MM.1S (cell line): ENCODE measurements around the gene LRRC71.

Experiments used
- EZH2 ChIP-seq: fragments of 300-600 bp; sonication (generic); optimal IDR thresholded peaks from 2 replicates; pipeline ENCODE3; 2017; ENCODE audit warnings: low read depth, mild to moderate bottlenecking, antibody characterized with exemption, low read length, mixed read lengths
- TF ChIP-seq, protein P1 (sequence below): fragments of 300-600 bp; sonication (generic); IDR thresholded peaks from 2 replicates; pipeline ENCODE4 v1.5.1; 2016; ENCODE audit warnings: antibody characterized with exemption, low read length, mixed read lengths

DNA sequence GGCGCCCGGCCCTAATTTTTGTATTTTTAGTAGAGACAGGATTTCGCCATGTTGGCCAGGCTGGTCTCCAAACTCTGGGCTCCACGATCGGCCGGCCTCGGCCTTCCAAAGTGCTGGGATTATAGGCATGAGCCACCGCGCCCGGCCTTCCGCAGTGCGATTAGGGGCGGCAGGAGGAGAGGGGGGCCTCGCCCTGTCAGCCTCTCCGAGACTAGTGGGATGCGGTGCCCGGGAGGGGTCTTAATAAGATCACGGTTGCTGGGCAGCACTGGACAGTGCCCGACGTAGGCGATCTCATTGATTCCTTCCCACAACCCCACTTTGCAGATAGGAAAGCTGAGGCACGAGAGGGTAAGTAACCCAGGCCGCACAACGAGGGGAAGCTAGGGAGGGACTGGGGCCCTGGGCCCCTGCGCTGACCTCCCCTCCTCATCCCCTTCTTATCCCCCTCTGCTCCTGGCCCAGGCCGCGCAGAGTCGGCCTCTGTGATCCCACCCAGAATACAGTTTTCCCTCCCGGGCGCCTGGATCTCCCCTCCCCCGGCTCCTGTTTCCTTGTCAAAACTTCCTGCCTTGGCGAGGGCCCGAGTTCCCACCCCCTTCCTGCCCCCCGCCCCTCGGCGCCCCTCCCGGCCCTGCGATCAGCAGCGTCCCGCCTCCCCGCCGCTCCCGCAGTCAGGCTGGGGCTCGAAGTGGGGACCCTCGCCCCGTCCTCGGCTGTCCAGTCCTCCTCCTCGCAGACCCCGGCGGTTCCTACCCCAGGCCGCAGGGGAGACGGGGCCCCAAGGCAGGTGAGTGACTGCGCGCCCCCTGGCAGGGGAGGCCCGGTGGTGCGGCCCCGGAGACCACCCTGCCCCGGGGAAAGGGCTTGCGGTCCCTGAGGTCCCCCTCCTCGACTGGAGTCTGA lies 27.1 kb upstream of the LRRC71 start, which contains the start of gene PEAR1:
- TF ChIP-seq, protein P1, sequence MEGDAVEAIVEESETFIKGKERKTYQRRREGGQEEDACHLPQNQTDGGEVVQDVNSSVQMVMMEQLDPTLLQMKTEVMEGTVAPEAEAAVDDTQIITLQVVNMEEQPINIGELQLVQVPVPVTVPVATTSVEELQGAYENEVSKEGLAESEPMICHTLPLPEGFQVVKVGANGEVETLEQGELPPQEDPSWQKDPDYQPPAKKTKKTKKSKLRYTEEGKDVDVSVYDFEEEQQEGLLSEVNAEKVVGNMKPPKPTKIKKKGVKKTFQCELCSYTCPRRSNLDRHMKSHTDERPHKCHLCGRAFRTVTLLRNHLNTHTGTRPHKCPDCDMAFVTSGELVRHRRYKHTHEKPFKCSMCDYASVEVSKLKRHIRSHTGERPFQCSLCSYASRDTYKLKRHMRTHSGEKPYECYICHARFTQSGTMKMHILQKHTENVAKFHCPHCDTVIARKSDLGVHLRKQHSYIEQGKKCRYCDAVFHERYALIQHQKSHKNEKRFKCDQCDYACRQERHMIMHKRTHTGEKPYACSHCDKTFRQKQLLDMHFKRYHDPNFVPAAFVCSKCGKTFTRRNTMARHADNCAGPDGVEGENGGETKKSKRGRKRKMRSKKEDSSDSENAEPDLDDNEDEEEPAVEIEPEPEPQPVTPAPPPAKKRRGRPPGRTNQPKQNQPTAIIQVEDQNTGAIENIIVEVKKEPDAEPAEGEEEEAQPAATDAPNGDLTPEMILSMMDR = no peak
- TF ChIP-seq EZH2 = no peak
